ENCODE data around the gene MYL3. TPM values are rescaled to one million over a fixed set of nuclear protein-coding genes. Genes with fewer than 3 reads are reported as not detected.
A peak's percentile ranks its signal among the peaks of the same experiment; 100 is the strongest.
"Not testable (repeated sequence)": the region's sequence is repeated elsewhere in the genome, so short reads cannot be mapped to it uniquely, and the experiment has no call there.

The MYL3 gene
- 107 TPM for total RNA-seq
- polyA plus RNA-seq (ENCODE audit: insufficient read depth in 1 of 8, insufficient read length in 8 of 8, low replicate concordance in 1 of 8): 100 to 1,000 TPM; 201 to 640 (median 278) TPM
- long read RNA-seq, donor 1, transcript MYL3-202 (6 exons, 1,012 nt): minor isoform, 14 of 104 reads
- long read RNA-seq, donor 1, transcript MYL3-201 (7 exons, 924 nt): major isoform, 54 of 104 reads
- long read RNA-seq, donor 1, partial matches to known transcripts: 36 of 104 reads
- long read RNA-seq, donor 1, other reads (novel, unspliced or antisense): 0 of 104 reads
- long read RNA-seq, donor 2, partial matches to known transcripts: 0 of 2 reads
- long read RNA-seq, donor 2, other reads (novel, unspliced or antisense): 0 of 2 reads
- long read RNA-seq, donor 3, transcript MYL3-202 (6 exons, 1,012 nt): minor isoform, 26 of 155 reads
- long read RNA-seq, donor 3, transcript MYL3-201 (7 exons, 924 nt): major isoform, 54 of 155 reads
- long read RNA-seq, donor 3, partial matches to known transcripts: 75 of 155 reads
- long read RNA-seq, donor 3, other reads (novel, unspliced or antisense): 0 of 155 reads
- long read RNA-seq, donor 4, transcript MYL3-202 (6 exons, 1,012 nt): minor isoform, 21 of 87 reads
- long read RNA-seq, donor 4, transcript MYL3-201 (7 exons, 924 nt): major isoform, 38 of 87 reads
- long read RNA-seq, donor 4, partial matches to known transcripts: 28 of 87 reads
- long read RNA-seq, donor 4, other reads (novel, unspliced or antisense): 0 of 87 reads
- long read RNA-seq, donor 5, transcript MYL3-201 (7 exons, 924 nt): major isoform, 430 of 978 reads
- long read RNA-seq, donor 5, transcript MYL3-202 (6 exons, 1,012 nt): minor isoform, 147 of 978 reads
- long read RNA-seq, donor 5, partial matches to known transcripts: 384 of 978 reads
- long read RNA-seq, donor 5, other reads (novel, unspliced or antisense): 17 of 978 reads
- long read RNA-seq, donor 6, transcript MYL3-202 (6 exons, 1,012 nt): minor isoform, 49 of 407 reads
- long read RNA-seq, donor 6, transcript MYL3-201 (7 exons, 924 nt): major isoform, 203 of 407 reads
- long read RNA-seq, donor 6, partial matches to known transcripts: 155 of 407 reads
- long read RNA-seq, donor 6, other reads (novel, unspliced or antisense): 0 of 407 reads
- long read RNA-seq, donor 7, transcript MYL3-202 (6 exons, 1,012 nt): minor isoform, 84 of 546 reads
- long read RNA-seq, donor 7, transcript MYL3-201 (7 exons, 924 nt): major isoform, 254 of 546 reads
- long read RNA-seq, donor 7, partial matches to known transcripts: 198 of 546 reads
- long read RNA-seq, donor 7, other reads (novel, unspliced or antisense): 10 of 546 reads
- long read RNA-seq, donor 8, transcript MYL3-202 (6 exons, 1,012 nt): minor isoform, 11 of 40 reads
- long read RNA-seq, donor 8, transcript MYL3-201 (7 exons, 924 nt): major isoform, 20 of 40 reads
- long read RNA-seq, donor 8, partial matches to known transcripts: 9 of 40 reads
- long read RNA-seq, donor 8, other reads (novel, unspliced or antisense): 0 of 40 reads
- long read RNA-seq, donor 9, transcript MYL3-201 (7 exons, 924 nt): major isoform, 79 of 175 reads
- long read RNA-seq, donor 9, transcript MYL3-202 (6 exons, 1,012 nt): minor isoform, 26 of 175 reads
- long read RNA-seq, donor 9, partial matches to known transcripts: 70 of 175 reads
- long read RNA-seq, donor 9, other reads (novel, unspliced or antisense): 0 of 175 reads
- long read RNA-seq, donor 10, transcript MYL3-202 (6 exons, 1,012 nt): minor isoform, 32 of 204 reads
- long read RNA-seq, donor 10, transcript MYL3-201 (7 exons, 924 nt): major isoform, 101 of 204 reads
- long read RNA-seq, donor 10, partial matches to known transcripts: 71 of 204 reads
- long read RNA-seq, donor 10, other reads (novel, unspliced or antisense): 0 of 204 reads
- long read RNA-seq, donor 11, transcript MYL3-202 (6 exons, 1,012 nt): minor isoform, 17 of 82 reads
- long read RNA-seq, donor 11, transcript MYL3-201 (7 exons, 924 nt): major isoform, 44 of 82 reads
- long read RNA-seq, donor 11, partial matches to known transcripts: 21 of 82 reads
- long read RNA-seq, donor 11, other reads (novel, unspliced or antisense): 0 of 82 reads

DNA sequence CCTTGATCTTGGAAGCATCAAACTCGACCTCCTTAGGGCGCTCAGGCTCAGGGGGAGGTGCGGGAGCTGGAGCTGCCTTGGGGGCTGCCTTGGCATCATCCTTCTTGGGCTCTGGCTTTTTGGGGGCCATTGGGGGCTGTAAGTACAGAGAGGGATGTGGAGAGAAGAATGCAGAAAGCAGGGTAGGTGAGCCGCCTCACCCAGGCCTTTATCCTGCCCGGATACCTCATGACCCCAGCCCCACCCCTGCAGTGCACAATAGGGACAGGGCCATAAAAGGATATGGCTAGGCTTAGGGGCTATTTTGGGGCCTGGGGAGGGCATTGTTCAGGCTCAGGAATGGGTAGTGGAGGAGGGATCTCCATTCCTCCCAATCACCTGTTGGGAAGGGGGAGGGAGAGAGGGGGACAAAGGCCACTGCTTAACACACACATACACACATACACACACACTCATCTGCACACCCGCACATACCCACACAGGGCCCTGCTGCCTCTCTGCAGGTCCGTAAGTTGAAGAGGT lies at the start of gene MYL3:
TSS of gene MYL3 (minus strand) at position 184 of the 522 bp plus-strand sequence. CDS start at position 130, 54 bp downstream.
- Histone ChIP-seq H3K4me1 (ENCODE audit: control insufficient read depth, insufficient read depth, low read length) (peaks cover 62% of the 10 kb centered on the region), H3K27ac (ENCODE audit: low read length) (peak within 1 kb of the TSS; percentile 60)
- DNase-seq: no peak

DNA sequence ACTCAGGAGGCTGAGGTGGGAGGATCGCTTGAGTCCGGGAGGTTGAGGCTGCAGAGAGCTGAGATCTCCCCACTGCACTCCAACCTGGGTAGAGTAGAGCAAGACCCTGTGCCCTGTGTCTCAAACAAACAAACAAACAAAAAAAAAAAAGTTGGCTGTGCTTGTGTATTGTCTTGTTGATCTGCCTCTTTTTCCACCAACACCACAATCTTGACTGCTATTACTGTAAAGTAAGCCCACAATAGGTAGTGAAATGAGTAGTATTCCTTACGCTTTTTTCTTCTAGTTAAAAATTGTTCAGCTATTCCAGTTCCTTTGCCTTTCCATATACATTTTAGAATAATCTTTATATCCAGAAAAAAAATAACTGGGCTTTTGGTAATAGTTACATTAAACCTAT lies 49.7 kb upstream of the MYL3 start:
- no peak overlapping the region for H3K27ac ChIP-seq (ENCODE audit: low read length)
- H3K27me3 ChIP-seq (ENCODE audit: control insufficient read depth, insufficient read depth, low read length): peaks cover 11% of the 10 kb centered on the region
- WGBS (ENCODE audit: insufficient coverage): no CpG with 5 or more reads among the region's 3 CpGs
- H3K4me1 ChIP-seq (ENCODE audit: control insufficient read depth, insufficient read depth, low read length): peaks cover 22% of the 10 kb centered on the region
- H3K4me3 ChIP-seq (ENCODE audit: low read length): no peak overlapping the region
- H3K36me3 ChIP-seq (ENCODE audit: control insufficient read depth, insufficient read depth, low read length): peaks cover 13% of the 10 kb centered on the region
- peaks cover 6% of the 10 kb centered on the region for H3K9me3 ChIP-seq (replicated peaks; ENCODE audit: control insufficient read depth, low read depth, low read length)
- no peak for DNase-seq

More for the DNA sequence above, at the start of gene MYL3:
- WGBS (ENCODE audit: insufficient coverage): no CpG with 5 or more reads among the region's 7 CpGs
- no peaks in the 10 kb centered on the region for H3K36me3 ChIP-seq (ENCODE audit: control insufficient read depth, insufficient read depth, low read length)
- peak within 1 kb of the TSS; percentile 13 for H3K4me3 ChIP-seq (ENCODE audit: low read length)
- no peaks in the 10 kb centered on the region for H3K9me3 ChIP-seq (replicated peaks; ENCODE audit: control insufficient read depth, low read depth, low read length)
- peaks cover 4% of the 10 kb centered on the region for H3K27me3 ChIP-seq (ENCODE audit: control insufficient read depth, insufficient read depth, low read length)

DNA sequence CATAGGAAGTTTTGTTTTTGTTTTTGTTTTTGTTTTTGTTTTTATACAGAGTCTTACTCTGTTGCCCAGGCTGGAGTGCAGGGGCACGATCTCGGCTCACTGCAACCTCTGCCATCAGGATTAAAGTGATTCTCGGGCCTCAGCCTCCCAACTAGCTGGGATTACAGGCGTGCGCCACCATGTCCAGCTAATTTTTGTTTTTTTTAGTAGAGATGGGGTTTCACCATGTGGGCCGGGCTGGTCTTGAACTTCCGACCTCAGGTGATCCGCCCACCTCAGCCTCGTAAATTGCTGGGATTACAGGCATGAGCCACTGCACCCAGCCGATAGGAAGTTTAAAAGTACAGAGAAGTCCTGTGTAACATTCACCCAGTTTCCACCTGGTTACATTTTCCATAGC lies 47.7 kb upstream of the MYL3 start:
- 100% methylated on average over 3 of the region's 10 CpGs for WGBS (ENCODE audit: insufficient coverage)
- not testable (repeated sequence) for H3K9me3 ChIP-seq (replicated peaks; ENCODE audit: control insufficient read depth, low read depth, low read length); H3K27ac ChIP-seq (ENCODE audit: low read length); DNase-seq; H3K4me3 ChIP-seq (ENCODE audit: low read length); H3K36me3 ChIP-seq (ENCODE audit: control insufficient read depth, insufficient read depth, low read length)
- H3K27me3 ChIP-seq (ENCODE audit: control insufficient read depth, insufficient read depth, low read length): peaks cover 15% of the 10 kb centered on the region
- peaks cover 22% of the 10 kb centered on the region for H3K4me1 ChIP-seq (ENCODE audit: control insufficient read depth, insufficient read depth, low read length)

DNA sequence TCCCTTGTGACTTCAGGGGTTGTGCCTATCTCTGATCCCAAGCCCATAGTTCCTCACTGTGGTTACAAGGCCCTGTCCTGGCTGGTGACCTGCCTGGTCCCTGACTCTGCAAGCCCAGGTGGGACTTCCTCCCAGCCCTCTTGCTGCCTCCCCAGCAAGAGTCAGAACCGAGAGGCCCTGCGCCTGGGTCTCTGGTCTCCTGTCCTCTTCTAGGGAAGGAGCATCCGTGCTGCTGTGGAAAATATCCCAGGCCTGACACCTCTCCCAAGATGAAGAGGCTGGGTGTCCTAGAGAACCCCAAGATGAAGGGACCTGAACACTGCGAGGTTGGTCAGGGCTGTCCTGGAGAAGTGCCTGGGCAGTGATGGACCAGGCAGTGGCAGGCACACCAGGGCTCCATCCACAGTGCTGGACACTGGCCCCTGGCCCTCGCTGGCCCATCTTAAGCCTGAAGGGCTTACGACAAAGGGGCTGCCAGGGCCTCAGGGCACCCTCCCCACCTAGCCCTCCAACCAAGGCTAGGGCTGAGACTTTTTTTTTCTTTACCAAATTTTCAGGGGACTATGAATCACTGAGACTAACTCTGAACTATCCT lies 47.0 kb upstream of the MYL3 start:
- Histone ChIP-seq H3K27me3 (ENCODE audit: control insufficient read depth, insufficient read depth, low read length) (peaks cover 15% of the 10 kb centered on the region), H3K27ac (ENCODE audit: low read length) (no peak overlapping the region), H3K4me1 (ENCODE audit: control insufficient read depth, insufficient read depth, low read length) (peaks cover 22% of the 10 kb centered on the region), H3K4me3 (ENCODE audit: low read length) (no peak overlapping the region), H3K9me3 (replicated peaks; ENCODE audit: control insufficient read depth, low read depth, low read length) (no peaks in the 10 kb centered on the region), H3K36me3 (ENCODE audit: control insufficient read depth, insufficient read depth, low read length) (no peaks in the 10 kb centered on the region)
- DNase-seq: no peak
- 83% methylated on average over 6 of the region's 6 CpGs for whole genome bisulfite sequencing (ENCODE audit: insufficient coverage)

DNA sequence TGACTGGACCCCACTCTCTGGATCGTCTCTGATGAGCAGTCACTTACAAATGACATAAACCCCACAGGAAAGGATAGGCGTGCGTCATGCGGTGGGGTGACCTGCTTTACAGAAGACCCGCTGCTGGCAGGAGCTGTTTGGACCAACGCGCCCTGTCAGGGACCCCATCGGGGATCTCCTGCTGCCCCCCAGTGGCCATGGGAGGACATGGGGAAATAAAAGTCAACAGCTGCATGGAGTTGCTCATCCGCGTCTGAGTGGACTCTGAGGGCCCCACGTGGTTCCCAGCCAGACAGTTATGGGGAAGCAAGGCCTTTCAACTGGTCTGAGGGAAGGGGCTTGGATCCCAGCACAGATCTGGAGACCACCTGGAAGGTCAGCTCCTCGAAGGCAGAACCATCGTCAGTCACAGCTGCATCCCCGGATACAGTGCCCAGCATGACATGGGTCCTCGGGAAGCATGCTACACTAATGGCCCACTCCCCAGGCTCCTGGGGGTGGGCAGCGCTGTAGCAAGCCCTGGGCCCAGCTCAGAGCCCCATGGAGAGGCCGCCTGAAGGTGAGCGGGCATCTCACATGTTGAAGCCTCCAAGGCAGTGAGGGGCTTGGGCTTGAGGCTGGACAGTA lies 46.4 kb upstream of the MYL3 start:
- WGBS (ENCODE audit: insufficient coverage): 18% methylated on average over 13 of the region's 18 CpGs
- Histone ChIP-seq H3K27me3 (ENCODE audit: control insufficient read depth, insufficient read depth, low read length) (peaks cover 15% of the 10 kb centered on the region), H3K9me3 (replicated peaks; ENCODE audit: control insufficient read depth, low read depth, low read length) (no peaks in the 10 kb centered on the region), H3K4me3 (ENCODE audit: low read length) (no peak overlapping the region), H3K4me1 (ENCODE audit: control insufficient read depth, insufficient read depth, low read length) (peaks cover 22% of the 10 kb centered on the region), H3K27ac (ENCODE audit: low read length) (no peak overlapping the region), H3K36me3 (ENCODE audit: control insufficient read depth, insufficient read depth, low read length) (no peaks in the 10 kb centered on the region)
- peak; percentile 91 for DNase-seq

DNA sequence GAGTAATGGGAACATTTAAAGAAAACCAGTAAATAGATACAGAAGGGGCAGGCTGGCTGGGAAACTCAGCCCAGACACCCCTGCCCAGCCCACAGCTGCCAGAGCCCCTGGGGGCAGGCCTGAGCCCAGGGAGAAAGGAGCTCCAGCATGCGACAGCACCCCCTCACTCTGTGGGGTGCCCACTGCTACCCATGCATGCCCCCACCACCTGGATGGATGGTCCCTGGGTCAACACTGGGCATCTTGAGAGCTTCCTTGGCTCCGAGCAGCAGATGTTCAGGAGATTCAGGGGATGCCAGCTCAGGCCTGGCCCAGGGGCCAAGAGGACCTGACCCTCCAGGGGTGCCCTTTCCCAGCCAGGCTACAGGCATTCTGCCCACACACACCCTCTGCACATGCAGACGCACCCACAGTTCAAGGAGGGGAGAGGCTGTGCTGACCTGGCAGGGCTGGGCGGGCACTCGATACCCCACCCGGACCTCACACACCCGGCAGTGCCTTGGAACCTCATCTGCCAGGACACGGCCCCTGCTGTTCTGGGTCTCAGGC lies 45.8 kb upstream of the MYL3 start:
- Histone ChIP-seq H3K4me3 (ENCODE audit: low read length) (no peak overlapping the region), H3K27me3 (ENCODE audit: control insufficient read depth, insufficient read depth, low read length) (peaks cover 15% of the 10 kb centered on the region), H3K4me1 (ENCODE audit: control insufficient read depth, insufficient read depth, low read length) (peaks cover 22% of the 10 kb centered on the region), H3K9me3 (replicated peaks; ENCODE audit: control insufficient read depth, low read depth, low read length) (no peaks in the 10 kb centered on the region), H3K36me3 (ENCODE audit: control insufficient read depth, insufficient read depth, low read length) (no peaks in the 10 kb centered on the region), H3K27ac (ENCODE audit: low read length) (no peak overlapping the region)
- no peak for DNase-seq
- 54% methylated on average over 4 of the region's 8 CpGs for WGBS (ENCODE audit: insufficient coverage)

DNA sequence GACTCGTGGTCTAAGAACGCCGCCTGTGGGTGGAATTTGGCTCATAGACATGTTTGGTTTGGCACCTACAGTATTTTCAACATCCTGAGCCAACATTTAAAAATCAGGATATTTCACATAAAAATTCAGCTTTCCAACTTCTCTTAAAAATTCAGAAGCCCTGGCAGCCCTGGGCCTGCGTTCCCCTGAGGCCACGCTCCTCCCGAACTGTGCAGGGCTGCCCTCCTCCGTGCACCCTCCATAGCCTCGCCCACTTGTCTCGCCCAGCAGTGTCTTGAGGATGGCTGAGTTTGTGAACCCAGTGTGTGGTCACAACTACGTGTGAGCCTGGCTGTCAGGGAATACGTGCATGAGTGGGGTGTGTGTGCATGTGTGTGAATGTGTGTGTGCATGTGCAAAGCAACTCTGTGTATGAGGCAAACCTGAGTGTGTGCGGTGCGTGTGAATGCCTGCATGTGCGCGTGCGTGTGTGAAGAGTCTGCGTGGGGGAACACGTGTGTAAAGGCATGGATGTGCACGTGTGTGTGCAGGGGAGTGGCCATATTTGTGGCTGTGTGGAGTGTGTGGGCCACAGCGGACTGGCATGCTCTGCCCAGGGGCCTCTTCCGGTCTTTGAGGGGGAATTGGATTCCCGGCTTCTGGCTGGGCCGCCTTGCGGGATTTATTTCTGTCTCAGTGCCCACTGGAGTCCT lies 45.2 kb upstream of the MYL3 start:
- WGBS (ENCODE audit: insufficient coverage): 53% methylated on average over 14 of the region's 24 CpGs
- DNase-seq: peak; percentile 51
- H3K27ac ChIP-seq (ENCODE audit: low read length): no peak overlapping the region

DNA sequence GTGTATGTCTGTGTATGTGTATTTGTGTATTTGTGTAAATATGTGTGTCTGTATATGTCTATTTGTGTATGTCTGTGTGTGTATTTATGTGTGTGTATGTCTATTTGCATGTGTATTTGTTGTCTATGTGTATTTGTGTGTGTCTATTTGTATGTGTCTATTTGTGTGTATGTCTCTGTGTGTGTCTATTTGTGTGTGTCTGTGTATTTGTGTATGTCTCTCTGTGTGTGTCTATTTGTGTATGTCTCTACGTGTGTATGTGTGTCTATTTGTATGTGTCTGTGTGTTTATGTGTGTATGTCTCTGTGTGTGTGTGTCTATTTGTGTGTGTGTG lies 44.7 kb upstream of the MYL3 start:
- Histone ChIP-seq H3K4me1 (ENCODE audit: control insufficient read depth, insufficient read depth, low read length) (peaks cover 18% of the 10 kb centered on the region), H3K4me3 (ENCODE audit: low read length) (no peak overlapping the region), H3K9me3 (replicated peaks; ENCODE audit: control insufficient read depth, low read depth, low read length) (no peaks in the 10 kb centered on the region), H3K36me3 (ENCODE audit: control insufficient read depth, insufficient read depth, low read length) (no peaks in the 10 kb centered on the region), H3K27ac (ENCODE audit: low read length) (no peak overlapping the region), H3K27me3 (ENCODE audit: control insufficient read depth, insufficient read depth, low read length) (peaks cover 15% of the 10 kb centered on the region)
- no CpG with 5 or more reads among the region's 1 CpG for WGBS (ENCODE audit: insufficient coverage)
- DNase-seq: no peak

More for the DNA sequence above, 45.2 kb upstream of the MYL3 start:
- Histone ChIP-seq H3K4me3 (ENCODE audit: low read length) (no peak overlapping the region), H3K36me3 (ENCODE audit: control insufficient read depth, insufficient read depth, low read length) (no peaks in the 10 kb centered on the region), H3K27me3 (ENCODE audit: control insufficient read depth, insufficient read depth, low read length) (peaks cover 15% of the 10 kb centered on the region), H3K4me1 (ENCODE audit: control insufficient read depth, insufficient read depth, low read length) (peaks cover 18% of the 10 kb centered on the region), H3K9me3 (replicated peaks; ENCODE audit: control insufficient read depth, low read depth, low read length) (no peaks in the 10 kb centered on the region)

Measured in muscle of leg (tissue), 16 donors.